ENCODE results near the gene CDKAL1. TPM values are rescaled to one million over a fixed set of nuclear protein-coding genes. Genes with fewer than 3 reads are reported as not detected.

The CDKAL1 gene
- total and polyA plus RNA-seq, 9 of the 15 experiments (the other 6 are each of a cell fraction or from before 2014, with no cell fraction given), result 11.2 to 36.3 (median 20.1) TPM

GRCh38 chr6:21244897-21245470, 710.7 kb downstream of the CDKAL1 start (continued):
- no peak for TF ChIP-seq HINFP (tag; conservative IDR thresholded peaks at IDR 0.05; ENCODE audit: low read depth)

DNA sequence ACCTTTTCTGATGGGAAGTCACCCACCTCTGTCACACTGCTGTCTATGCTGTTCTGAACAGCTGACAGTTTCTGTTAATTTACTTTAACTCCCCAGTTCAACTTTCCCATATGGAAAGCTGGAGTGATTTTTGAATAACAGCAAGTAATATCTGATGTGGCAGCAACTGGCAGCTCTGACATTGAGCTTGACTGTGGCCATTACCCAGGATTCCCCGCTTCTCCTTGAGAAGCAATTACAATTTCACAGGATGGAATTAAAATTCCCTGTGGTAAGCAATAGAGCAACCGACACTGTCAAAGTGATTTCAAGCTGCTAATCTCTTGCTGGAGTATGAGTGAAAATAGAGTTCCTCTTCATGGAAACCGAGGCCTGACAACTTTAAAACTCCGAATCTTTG, 711.2 kb downstream of the CDKAL1 start:
- H4K20me1 ChIP-seq (replicated peaks; ENCODE audit: control insufficient read depth, insufficient read depth, low read length), result no peaks in the 10 kb centered on the region
- 28% methylated on average over 4 of the region's 4 CpGs for WGBS (ENCODE audit: insufficient coverage, low coverage, missing lambda C conversion rate)
- H3K27me3 ChIP-seq (ENCODE audit: control insufficient read depth in 2 of 2, insufficient read depth in 2 of 2, low read length in 2 of 2), result 0 out of 5 replicates have a peak, but pooled peaks cover 0 to 7% of the 10 kb centered on the region in 2 experiments
- no peaks in the 10 kb centered on the region for H3K9me3 ChIP-seq (replicated peaks; ENCODE audit: control insufficient read depth, insufficient read depth, low read depth, low read length)
- H3K4me3 ChIP-seq, result no peak overlapping the region
- H3K9me1 ChIP-seq (ENCODE audit: control insufficient read depth, insufficient read depth, low read length), result no peaks in the 10 kb centered on the region
- no peaks in the 10 kb centered on the region for H3K79me2 ChIP-seq (ENCODE audit: control insufficient read depth, insufficient read depth, low read length)
- FAIRE-seq (no peak), DNase-seq (ENCODE audit: extremely low read depth in 1 of 4, low spot score in 3 of 4) (no peak), ATAC-seq (no peak)
- CTCF ChIA-PET (ENCODE audit: low intra/inter-chr PET ratio), result no interaction called here
- H3K27ac ChIP-seq (ENCODE audit: extremely low read depth, low read depth, low read length), result no peak overlapping the region
- in situ Hi-C loops (cut with MboI) (no loop called here), intact Hi-C loops (cut with micrococcal nuclease) (no loop called here)
- H3K9ac ChIP-seq (ENCODE audit: insufficient read depth in 1 of 2, low read depth in 2 of 2, low read length in 2 of 2), result no peak overlapping the region
- no peak for TF ChIP-seq FOXA1 (IDR thresholded peaks at IDR 0.05; ENCODE audit: borderline replicate concordance)
- TF ChIP-seq BRD9 (IDR thresholded peaks at IDR 0.05; ENCODE audit: low read depth, partially characterized antibody), result no peak
- TF ChIP-seq FOXJ2 (tag; IDR thresholded peaks at IDR 0.05), result no peak
- no peak for TF ChIP-seq FUS (optimal IDR thresholded peaks at IDR 0.05; ENCODE audit: low read depth, low read length)
- no peak for TF ChIP-seq ZNF3 (CRISPR knock-in tag; IDR thresholded peaks at IDR 0.05)
- TF ChIP-seq PHB (CRISPR knock-in tag; IDR thresholded peaks at IDR 0.05), result no peak
- no peak for TF ChIP-seq MAFG (tag; conservative IDR thresholded peaks at IDR 0.05)
- no peak for TF ChIP-seq TEAD1 (CRISPR knock-in tag; IDR thresholded peaks at IDR 0.05)
- TF ChIP-seq GATAD2A (IDR thresholded peaks at IDR 0.05), result no peak
- no peak for TF ChIP-seq FOXA3 (CRISPR knock-in tag; conservative IDR thresholded peaks at IDR 0.05 in 1 of 2, IDR thresholded peaks at IDR 0.05 in 1 of 2)
- no peak for TF ChIP-seq POLR2A (conservative IDR thresholded peaks at IDR 0.05)
- no peak for TF ChIP-seq ZKSCAN1 (IDR thresholded peaks at IDR 0.05; ENCODE audit: low read depth, low read length)
- TF ChIP-seq ZNF511 (CRISPR knock-in tag; IDR thresholded peaks at IDR 0.05), result no peak
- no peak for TF ChIP-seq ZNF197 (CRISPR knock-in tag; IDR thresholded peaks at IDR 0.05; ENCODE audit: low read depth)
- TF ChIP-seq, protein P1, sequence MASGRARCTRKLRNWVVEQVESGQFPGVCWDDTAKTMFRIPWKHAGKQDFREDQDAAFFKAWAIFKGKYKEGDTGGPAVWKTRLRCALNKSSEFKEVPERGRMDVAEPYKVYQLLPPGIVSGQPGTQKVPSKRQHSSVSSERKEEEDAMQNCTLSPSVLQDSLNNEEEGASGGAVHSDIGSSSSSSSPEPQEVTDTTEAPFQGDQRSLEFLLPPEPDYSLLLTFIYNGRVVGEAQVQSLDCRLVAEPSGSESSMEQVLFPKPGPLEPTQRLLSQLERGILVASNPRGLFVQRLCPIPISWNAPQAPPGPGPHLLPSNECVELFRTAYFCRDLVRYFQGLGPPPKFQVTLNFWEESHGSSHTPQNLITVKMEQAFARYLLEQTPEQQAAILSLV (tag; IDR thresholded peaks at IDR 0.05), result no peak
- H2AFZ ChIP-seq (ENCODE audit: low read depth, low read length), result no peak overlapping the region
- no TSS peak for BruUV-seq (replicated peaks)
- H3K4me2 ChIP-seq (ENCODE audit: insufficient read depth, low read length), result no peak overlapping the region
- H3K36me3 ChIP-seq (ENCODE audit: control insufficient read depth, insufficient read depth, low read length), result no peaks in the 10 kb centered on the region
- no peaks in the 10 kb centered on the region; a peak in 1 of 5 replicates for H3K4me1 ChIP-seq (replicated peaks in 1 of 2; ENCODE audit: control insufficient read depth in 2 of 2, insufficient read depth in 2 of 2, low read length in 2 of 2)
- POLR2A ChIA-PET, result interaction anchor here (0.6 to 0.9 kb wide), 3 partner anchors 12 to 110 kb away, joined by 3 read pairs; no protein-coding TSS in a partner anchor

All from K562 (cell line).